Hematopoietic multipotent progenitor cell treated with erythropoietin and hydrocortisone succinate and interleukin-3 and kit ligand, for 15 days (in vitro differentiated cells): ENCODE results near the gene SUCLG2.

Experiments used
- DNase-seq: peaks from one replicate; pipeline ENCODE4 v3.0.0-alpha.2; 2015; ENCODE audit warnings: low spot score

The SUCLG2 gene

DNA sequence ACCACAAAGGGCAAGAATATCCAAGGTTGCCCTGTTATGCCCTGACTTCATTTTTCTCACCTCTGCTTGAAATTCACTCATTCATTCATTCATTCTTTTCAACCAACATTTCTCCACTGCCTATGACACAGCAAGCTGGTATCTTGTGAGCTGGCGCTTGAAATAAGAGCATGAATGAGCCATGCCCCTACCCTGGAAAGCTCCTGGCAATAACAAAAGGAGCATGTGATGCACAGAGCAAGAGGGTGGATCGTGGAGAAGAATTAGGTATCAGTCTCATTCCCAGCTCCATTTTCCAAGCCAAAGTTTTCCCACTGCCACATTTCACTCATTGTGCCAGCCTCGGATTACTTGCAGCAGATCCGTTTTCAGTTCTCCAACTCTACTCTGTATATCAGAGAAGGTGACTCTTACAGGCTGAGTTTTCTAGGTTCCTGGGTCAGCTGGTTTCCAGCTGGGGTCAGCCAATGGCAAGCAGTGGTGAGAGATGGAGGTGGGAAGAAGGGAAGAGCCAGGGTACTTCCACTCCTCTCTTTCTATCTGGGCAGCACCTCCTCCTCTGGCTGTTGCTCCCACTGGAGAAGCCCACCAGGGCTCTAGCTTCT, 144.8 kb downstream of the SUCLG2 start:
- DNase-seq: no peak

DNA sequence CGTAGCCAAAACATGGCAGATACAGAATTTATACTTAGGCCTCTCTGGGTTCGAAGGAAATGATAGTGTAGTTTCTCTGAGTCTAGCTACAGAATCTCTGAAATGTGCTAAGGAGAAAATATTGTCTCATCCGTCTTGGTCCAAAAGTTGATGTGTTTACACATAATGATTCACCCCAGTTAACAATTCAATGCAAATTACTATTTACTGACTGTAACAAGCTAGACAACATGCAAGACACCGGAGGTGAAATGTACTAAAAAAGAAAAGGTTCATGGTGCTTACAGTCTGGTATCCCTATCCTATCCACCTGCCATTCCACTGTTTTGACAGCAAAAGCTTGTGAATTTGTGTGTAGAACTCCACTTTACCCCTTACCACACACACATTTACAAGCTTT, 146.8 kb downstream of the SUCLG2 start:
- no peak for DNase-seq

DNA sequence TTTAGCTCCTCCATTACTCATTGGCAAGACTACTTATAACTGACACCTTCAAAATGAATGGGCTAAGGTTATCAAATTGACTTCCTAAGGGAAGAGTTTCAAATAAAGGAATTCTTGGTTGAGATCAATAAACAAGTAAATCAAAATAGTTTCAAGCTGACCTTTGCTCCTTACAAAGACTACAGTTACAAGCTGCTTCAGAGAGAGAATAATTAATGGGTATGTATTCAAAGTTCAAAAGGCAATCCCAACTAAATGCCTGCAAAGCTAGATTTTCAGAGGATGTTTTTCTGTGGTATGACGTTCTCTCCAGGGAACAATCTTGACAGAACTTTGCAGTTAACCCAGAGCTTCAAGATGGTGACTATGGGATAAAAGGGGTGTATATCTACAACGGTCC, 153.7 kb downstream of the SUCLG2 start:
- no peak for DNase-seq

DNA sequence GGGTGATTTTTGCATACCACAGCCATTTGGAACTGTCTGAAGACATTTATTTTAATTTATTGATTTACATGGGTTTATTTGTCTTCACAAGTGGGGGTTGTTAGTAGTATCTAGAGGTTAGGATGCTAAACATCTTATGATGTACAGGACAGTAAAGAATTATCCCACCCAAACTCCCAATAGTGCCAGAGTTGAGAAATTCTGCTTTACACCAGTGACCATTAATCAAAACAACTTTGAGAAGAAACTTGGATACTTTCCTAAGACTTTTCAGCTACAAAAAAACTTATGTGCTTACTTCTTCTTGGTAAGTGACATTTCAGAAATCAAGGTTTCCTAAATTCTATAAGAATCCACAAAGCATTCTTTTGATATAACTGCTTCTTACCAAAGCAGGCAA, 156.7 kb downstream of the SUCLG2 start:
- DNase-seq: no peak

DNA sequence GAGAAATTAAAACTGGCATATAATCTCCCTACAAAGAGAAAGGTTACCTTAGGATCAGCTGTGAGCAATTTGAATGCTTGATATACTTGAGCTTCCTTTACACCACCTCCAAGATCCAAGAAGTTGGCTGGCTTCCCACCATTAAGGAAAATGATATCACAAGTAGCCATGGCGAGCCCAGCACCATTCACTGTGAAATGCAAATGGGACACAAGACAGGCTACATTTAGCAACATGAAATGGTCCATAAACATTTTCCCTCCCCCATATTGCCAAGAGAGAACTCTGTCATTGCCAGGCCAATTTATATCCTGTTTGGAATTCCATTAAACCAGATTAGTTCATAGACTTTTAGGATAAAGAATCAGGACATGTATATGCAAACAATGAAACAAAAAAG, 158.7 kb downstream of the SUCLG2 start:
- DNase-seq: no peak

DNA sequence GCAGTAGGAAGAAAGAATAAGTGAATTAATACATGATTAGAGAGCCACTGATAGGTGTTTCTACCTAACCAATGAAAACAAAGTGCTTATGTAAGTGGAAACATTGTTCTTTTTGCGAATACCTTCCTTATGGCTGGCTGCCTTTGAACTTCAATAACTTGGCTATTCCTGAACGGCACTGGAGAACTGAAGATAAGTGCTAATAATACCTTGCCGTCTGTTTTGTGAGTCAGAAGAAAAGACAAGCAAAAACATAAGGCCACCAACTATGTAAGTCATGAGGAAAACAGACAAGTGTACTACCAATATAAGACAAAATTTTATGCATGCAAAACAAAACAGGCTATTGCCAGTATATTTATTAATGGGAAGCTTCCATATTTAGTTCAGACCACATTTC, 160.6 kb downstream of the SUCLG2 start:
- no peak for DNase-seq

DNA sequence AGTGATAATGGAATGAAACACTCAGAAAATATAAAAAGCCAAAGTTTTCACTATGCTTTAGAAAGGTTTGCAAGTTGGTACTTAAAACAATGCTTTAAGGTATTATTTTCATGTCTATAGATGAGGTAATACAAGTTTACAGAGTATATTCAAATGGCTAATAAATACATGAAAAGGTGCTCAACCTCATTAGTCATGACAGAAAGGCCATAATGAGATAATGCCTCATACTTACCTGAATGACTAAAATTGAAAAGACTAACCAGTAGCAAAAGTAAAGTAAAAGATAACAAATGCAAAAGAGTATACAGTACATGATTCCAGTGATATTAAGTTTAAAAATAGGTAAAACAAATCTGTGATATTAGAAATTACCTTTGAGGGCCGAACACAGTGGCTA, 163.8 kb downstream of the SUCLG2 start:
- DNase-seq: no peak

DNA sequence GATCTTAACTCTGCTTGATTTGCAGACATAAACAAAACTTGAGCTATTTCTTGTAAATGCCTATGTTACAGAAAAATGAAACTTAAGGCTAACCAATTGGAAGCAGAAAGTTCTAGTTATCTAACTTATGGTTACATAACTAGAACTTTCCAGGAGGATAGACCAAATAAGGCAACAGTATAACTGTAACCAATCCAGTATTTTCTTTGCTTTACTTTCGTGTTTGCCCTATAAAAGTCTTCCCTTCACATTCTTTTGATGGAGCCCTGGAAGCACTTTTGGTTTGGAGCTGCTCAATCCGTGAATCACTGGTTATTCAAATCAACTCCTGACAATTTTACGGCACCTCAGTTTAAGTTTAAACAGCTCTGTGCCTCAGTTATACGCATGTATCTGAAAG, 164.6 kb downstream of the SUCLG2 start:
- no peak for DNase-seq

DNA sequence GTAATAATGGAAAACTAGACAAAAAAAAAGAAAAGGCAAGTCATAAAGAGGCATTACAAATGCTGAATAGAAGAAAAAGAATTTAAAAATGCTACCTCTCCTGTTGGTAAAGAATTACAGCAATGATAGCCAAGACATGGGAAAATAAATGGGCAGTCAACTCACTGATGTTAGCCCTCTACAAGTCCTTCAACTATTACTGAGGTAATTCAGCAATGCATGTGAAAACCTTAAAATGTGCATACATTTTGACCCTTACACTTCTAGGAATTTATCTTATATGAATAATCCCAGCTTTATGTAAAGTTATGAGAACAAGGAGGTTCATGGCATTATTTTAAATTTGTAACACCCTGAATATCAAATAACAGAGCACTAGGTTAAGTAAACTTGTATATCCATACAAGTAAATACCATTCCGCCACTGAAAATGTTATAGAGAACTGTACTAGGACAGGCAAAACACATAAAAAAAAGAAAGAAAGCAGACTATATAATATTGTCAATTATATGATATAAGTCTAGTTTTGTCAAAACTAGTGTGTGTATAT, 166.8 kb downstream of the SUCLG2 start:
- no peak for DNase-seq

DNA sequence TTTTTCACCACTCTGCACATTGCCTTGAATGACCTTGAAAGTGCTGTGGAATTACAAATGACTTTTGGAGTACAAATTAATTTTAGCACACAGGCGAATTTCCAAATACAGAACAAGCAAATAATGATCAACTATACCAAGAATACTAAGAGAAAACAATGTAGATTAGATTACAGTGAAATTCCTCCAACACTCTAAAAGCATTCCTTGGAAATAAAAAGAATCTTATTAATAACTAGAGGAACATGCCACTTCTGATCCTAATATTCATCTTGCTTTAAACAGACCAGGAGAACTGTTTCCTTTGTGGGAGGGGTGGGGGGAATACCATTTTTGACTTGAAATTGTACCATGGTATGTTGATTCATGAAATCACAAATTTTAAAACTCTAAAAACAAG, 167.5 kb downstream of the SUCLG2 start:
- DNase-seq: no peak

DNA sequence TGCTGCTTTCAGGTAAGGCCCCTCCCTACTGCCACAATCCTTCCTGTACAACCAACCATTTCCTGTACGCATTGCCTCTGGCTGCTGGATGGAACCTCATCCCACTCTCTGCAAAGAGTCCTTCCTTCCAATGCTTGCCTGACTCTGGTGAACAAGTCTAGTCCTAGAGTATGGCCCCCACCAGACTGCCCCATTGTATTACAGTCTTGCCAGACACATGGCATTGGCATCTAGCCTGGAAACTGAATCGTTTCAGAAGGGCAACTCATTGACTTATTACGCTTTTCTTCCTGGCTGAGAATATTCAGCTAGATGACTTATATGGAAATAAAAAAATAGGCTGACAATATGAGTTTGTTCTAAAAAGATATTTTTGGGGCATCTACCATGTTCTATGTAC, 170.3 kb downstream of the SUCLG2 start:
- no peak for DNase-seq

DNA sequence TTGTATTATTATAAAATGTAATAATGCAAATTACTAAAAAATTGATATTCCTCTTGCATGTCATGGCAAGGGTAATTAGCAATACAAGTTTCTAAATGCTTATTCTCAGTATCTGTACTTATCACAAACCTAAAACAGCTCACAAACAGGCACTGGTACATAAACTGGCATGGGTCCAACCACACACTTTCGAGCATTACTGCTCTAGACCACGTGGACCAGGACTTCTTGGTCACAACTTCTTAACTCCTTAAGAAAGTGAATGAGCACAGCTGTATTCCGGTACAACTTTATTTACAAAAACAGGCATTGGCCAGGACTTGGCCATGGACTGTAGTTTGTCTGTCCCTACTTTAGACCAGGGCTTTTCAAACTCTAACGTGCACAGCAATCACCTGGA, 173.3 kb downstream of the SUCLG2 start:
- no peak for DNase-seq

DNA sequence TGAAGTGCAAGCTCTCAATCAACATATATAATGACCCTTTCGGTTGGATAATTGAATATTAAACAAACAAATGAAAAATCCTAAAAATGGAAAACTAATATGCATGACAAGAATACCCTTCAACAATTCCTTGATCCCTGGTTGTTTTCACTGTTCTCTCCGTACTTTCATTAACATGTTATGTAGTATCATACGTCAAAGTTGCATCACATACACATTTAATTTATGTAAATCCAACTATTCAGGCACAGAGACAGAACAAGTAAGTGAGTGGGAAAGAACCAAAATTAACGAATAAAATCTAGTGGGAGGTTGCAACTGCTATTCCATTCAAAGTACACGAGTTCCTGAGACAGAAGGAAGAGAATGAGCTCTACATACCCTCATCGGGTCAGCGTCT, 176.0 kb downstream of the SUCLG2 start:
- no peak for DNase-seq

DNA sequence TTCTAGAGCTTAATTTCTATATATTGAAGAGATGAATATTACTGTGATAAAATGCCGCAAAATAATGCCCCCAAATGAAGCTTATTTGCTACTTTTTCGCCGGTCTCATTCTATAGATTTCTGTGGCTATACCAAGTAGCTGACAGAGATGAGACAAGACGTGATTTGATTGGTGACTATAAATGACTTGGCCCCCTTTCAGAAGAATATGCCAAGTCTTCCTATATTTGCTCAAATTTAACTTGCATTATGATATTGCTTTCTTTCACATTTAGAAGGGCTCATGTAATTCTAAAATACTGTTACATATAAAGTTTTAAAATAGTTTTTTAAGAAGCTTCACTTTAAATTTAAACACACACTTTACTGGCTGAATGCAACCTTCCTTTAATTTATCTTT, 180.1 kb downstream of the SUCLG2 start:
- DNase-seq: no peak

DNA sequence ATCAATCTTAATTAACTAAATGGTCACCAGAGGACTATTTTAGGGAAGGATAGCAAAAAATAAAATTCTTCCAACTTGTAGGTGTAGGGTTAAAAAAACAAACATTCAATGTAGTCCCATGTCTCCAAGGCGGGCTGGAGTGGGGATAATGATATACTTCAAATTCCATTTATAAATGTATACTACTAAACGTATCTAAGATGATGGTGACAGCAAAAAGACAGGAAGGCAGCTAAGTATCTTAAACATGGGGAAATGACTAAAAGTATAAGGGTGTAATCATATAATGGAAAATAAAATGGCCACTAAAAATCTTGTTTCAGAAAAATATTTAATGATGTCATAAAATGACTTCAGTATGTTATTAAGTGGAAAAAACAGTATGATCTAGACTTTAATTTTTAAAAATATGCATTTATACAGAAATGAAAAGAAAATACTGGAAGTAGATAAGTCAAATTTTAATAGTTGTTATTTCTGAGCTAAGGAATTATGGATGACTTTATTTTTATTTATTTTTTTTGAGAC, 181.7 kb downstream of the SUCLG2 start:
- no peak for DNase-seq

DNA sequence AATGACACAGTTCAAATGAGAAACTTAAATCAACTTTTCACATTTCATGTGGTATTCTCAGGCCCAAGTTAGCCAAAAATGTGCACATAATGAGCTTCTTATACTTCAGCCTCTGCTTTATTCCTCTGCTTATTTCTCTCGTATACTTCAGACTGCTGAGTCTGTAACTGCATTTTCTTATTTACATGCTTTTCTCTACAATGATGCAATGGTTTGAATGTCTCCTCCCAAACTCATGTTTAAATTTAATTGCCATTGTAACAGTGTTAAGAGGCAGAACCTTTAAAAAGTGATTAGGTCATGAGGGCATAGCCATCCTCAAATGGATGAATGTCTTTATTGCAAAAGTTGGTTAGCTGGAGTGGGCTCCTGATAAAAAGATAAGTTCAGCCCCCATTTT, 184.2 kb downstream of the SUCLG2 start:
- DNase-seq: no peak

DNA sequence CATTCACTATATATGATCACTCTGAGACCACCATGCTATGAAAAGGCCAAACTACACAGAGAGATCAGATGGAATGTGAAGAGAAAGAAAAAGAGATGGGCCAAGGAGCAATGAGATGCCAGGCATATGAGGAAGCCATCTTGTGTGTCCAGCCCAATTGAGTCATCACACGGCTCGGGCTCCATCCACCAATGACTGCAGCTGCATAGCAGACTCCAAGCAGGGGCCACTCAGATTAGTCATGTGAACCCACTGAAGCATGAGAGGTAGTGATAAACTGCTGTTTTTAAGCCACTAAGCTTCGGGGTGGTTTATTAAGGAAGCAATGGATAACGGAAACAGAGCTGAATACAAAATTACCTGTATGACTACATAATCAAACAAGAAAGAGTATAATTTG, 185.9 kb downstream of the SUCLG2 start:
- no peak for DNase-seq

DNA sequence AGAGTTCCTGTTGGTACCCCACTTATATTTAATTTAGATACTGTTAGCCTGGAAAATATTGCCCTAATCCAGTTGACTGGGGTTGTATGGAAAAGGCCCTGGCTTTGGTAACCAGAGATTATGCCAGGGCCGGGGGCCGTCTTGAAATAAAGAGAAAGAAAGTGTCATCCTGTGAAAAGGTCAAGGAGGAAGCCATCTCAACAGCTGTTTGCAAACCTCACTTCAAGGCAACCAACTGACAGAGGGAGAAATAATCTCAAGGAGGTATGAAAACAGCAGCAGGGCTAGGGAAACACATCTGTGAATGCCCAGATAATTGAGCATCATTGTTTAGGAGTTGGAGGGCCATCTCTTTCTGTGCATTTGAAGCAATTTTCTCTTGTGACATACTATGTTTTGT, 190.8 kb downstream of the SUCLG2 start:
- DNase-seq: no peak

DNA sequence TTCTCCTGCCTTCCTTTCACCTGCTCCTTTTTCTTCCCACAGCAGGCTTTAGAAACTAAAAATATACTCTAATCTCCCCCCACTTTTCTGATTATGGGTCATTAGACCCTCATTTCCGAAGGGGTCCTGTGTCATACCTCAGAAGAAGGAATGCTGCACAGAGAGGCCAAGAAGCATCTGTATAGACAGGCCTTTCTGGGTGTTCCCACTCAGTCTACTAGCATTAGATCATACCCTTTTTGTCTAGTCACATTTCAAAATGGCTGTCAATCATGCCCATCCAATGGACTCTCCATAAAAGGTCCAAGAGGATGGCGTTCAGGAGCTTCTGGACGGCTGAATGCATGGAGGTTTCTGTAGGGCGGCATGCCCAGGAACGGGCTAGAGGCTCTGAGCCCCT, 192.2 kb downstream of the SUCLG2 start:
- no peak for DNase-seq

DNA sequence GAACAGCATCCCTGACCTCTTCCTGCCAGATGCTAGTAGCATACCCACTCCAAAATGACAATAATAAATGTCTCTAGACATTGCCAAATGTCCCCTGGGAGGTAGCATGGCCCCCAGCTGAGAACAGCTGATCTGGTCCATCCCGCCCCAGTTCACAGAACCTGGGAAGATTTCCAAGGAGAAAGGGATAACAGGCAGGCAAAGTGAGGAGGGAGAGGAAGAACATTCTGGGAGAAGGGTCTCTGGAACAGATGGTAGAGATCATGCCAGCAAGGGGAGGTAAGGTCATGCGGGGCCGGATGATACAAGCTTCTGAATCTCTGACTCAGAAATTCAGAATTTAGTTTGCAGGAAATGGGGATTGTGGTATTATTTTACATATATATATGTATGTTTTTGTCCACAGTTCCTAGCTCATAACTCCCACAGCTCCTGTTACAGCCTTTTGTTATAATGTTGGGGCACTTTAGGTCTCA, 192.7 kb downstream of the SUCLG2 start:
- DNase-seq: no peak

DNA sequence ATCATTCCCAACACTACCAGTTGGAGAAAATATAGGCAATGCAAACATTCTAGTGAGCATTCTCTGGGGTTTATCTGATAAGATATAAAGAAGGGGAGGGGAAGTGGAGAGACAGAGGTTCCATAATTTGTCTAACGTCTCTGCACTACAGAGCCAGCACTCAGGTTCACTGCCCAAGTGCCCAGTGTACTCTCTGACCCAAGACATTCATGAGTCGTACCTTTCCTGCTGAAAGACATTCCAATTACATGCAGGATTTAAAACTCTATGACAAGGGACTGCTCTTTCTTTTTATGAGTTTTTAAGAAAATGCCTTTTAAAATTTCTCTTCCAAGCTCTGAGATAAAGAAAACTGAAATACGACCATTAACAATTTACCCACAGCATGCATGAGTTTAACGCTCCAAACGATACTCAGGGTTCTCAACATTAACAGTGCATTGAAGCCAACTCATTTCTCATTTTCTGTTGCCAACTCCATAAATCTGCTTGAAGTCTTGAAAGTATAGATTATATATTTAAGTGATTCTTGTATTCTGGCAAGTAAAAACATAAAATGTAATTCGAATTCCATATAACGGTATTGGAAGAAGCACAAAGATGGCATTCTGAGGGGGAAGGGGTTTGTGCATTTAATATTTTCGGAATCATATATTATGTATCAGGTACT, 193.4 kb downstream of the SUCLG2 start:
- no peak for DNase-seq

DNA sequence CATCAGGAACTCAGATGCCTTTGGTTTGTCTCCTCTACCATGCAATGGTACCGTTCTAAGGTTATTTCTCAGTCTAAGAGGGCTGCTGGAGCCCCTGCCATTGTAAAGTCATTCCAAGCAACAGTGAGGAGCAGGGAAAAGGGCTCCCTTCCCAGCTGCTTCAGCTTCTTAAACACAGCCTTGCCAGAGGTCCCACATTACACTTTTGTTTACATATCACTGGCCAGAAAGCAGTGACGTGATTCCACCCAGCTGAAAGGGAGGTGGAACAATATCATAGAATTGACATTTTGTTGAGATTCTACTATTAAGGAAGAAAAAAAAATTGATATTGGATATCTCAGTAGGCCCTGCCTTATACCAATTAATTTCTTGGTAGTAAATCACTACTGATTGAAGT, 194.6 kb downstream of the SUCLG2 start:
- DNase-seq: no peak

DNA sequence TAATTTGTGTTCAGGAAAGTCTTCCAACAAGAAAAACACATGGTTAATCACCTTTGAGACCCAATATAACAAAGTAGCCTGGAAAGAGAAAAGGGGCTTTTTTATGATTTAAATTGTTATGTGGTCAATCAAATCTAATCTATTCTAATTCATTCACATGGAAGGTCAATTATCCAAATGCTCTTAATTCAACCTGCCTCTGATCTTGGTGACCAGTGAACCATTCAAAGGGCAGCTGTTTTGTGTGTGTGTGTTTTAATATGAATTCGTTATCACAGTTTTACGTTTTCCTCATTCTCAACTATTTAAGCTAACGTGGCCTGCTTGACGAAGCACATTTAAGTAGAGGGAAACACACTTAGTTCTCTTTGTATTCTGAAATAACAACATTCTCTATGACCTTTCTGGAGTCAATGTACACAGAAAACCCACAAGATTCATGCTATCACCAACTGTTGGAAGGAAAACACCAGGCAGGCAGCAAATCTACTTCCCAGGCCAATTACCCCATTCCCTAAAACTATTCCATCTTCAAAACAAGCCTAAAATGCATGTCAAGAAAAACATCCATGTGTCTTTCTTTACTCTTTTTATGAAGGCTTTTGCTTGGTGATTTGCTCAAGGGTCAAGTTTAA, 195.4 kb downstream of the SUCLG2 start:
- DNase-seq: no peak
